ENCODE measurements around the gene SNRPF.

SNRPF gene

DNA sequence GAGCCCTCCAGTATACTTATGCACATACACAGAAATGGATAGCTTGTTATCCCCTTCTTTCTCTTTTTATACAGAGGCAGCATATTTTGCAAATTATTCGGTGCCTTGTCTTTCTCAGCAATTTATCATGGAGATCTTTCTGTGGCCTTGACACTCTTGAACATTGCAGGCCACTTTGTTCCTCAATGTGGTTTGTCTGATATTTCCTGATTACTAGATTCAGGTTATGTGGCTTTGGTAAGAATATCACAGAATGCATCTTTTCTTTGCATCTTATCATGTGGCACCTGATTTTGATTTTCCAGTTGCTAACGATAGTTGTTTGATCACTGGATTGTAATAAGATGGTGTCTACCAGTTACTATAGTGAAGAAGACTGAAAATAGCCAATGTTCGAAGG is 7.1 kb upstream of the SNRPF start:
- Histone ChIP-seq H3K27me3 (peaks cover 92% of the 10 kb centered on the region), H3K27ac (no peak overlapping the region), H3K4me3 (ENCODE audit: low read depth in 1 of 2, low read length in 1 of 2) (no peak overlapping the region), H3K36me3 (no peaks in the 10 kb centered on the region), H3K9me3 (no peaks in the 10 kb centered on the region), H3K4me1 (ENCODE audit: control insufficient read depth in 1 of 2, insufficient read depth in 1 of 2, low read depth in 1 of 2, low read length in 1 of 2) (no peaks in the 10 kb centered on the region)
- TF ChIP-seq, protein P1, sequence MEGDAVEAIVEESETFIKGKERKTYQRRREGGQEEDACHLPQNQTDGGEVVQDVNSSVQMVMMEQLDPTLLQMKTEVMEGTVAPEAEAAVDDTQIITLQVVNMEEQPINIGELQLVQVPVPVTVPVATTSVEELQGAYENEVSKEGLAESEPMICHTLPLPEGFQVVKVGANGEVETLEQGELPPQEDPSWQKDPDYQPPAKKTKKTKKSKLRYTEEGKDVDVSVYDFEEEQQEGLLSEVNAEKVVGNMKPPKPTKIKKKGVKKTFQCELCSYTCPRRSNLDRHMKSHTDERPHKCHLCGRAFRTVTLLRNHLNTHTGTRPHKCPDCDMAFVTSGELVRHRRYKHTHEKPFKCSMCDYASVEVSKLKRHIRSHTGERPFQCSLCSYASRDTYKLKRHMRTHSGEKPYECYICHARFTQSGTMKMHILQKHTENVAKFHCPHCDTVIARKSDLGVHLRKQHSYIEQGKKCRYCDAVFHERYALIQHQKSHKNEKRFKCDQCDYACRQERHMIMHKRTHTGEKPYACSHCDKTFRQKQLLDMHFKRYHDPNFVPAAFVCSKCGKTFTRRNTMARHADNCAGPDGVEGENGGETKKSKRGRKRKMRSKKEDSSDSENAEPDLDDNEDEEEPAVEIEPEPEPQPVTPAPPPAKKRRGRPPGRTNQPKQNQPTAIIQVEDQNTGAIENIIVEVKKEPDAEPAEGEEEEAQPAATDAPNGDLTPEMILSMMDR (IDR thresholded peaks at IDR 0.05): no peak

DNA sequence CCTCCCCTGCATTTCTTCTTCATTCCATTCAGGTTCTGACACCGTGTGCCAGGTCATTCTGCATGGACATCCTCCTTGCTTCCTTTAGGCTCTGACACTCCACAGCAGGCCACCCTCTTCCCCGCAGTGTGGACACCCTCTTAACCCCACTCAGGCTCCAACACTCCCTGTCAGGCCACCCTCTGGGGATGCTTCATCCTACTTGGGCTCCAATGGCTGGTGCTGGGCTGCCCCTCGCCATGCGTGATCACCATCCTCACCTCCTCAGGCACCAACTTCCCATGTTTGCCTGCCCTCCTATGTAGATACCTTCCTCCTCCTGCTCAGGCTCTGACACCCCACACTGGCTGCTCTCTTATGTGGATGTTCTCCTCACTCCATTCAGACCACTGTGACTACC is 6.6 kb upstream of the SNRPF start:
- Histone ChIP-seq H3K4me1 (ENCODE audit: control insufficient read depth in 1 of 2, insufficient read depth in 1 of 2, low read depth in 1 of 2, low read length in 1 of 2) (no peaks in the 10 kb centered on the region), H3K27ac (no peak overlapping the region), H3K4me3 (ENCODE audit: low read depth in 1 of 2, low read length in 1 of 2) (no peak overlapping the region), H3K9me3 (no peaks in the 10 kb centered on the region), H3K36me3 (no peaks in the 10 kb centered on the region), H3K27me3 (peaks cover 92% of the 10 kb centered on the region)
- TF ChIP-seq, protein P1 (IDR thresholded peaks at IDR 0.05): no peak

DNA sequence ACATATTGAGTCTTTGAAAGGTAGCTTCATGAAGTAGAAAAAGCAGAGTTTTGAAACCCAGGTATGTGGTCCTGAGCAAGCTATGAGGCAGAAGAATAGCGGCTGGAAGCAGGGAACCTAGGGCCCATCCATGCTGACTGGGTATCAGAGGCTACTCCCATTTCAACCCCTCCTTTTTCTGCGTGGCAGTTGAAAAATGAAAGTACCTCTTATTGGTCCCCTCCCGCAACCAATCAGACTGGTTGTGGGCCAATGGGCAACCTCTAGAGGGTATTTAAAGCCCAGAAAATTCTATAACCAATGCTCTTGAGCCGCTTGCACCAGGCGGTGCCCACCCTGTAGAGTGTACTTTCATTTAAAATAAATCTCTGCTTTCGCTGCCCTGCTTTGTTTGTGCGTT is 1.6 kb upstream of the SNRPF start:
- H3K4me3 ChIP-seq (ENCODE audit: low read depth in 1 of 2, low read length in 1 of 2): no peak overlapping the region
- H3K27ac ChIP-seq: no peak overlapping the region
- no peaks in the 10 kb centered on the region for H3K9me3 ChIP-seq
- TF ChIP-seq, protein P1 (IDR thresholded peaks at IDR 0.05): no peak
- H3K36me3 ChIP-seq: peaks cover 4% of the 10 kb centered on the region
- peaks cover 23 to 26% of the 10 kb centered on the region in 2 experiments for H3K4me1 ChIP-seq (ENCODE audit: control insufficient read depth in 1 of 2, insufficient read depth in 1 of 2, low read depth in 1 of 2, low read length in 1 of 2)
- peaks cover 61% of the 10 kb centered on the region for H3K27me3 ChIP-seq

DNA sequence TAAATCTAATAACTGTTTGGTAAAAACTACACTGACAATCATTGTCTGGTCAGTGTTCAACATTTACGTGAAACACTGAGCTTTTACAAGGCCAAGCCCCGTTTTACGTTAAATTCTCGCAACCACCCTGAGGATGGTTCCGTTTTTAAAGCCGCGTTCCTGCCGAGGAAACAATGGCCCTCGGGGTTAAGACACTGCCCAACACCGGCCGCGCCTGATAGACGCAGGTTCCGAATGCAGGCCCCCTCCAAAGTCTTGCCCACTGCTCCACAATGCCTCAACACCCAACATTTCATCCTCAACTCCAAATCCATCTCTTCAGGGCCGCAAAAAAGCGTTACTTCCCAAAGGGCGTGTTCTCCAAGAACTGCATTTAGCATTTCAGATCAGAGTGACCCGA is 953 bp upstream of the SNRPF start:
- peaks cover 54% of the 10 kb centered on the region for H3K27me3 ChIP-seq
- TF ChIP-seq, protein P1 (IDR thresholded peaks at IDR 0.05): no peak
- peaks cover 6% of the 10 kb centered on the region for H3K36me3 ChIP-seq
- peaks cover 23 to 26% of the 10 kb centered on the region in 2 experiments for H3K4me1 ChIP-seq (ENCODE audit: control insufficient read depth in 1 of 2, insufficient read depth in 1 of 2, low read depth in 1 of 2, low read length in 1 of 2)
- peak overlapping the region; percentile 77 to 83 for H3K4me3 ChIP-seq (ENCODE audit: low read depth in 1 of 2, low read length in 1 of 2)
- no peaks in the 10 kb centered on the region for H3K9me3 ChIP-seq
- H3K27ac ChIP-seq: no peak overlapping the region

DNA sequence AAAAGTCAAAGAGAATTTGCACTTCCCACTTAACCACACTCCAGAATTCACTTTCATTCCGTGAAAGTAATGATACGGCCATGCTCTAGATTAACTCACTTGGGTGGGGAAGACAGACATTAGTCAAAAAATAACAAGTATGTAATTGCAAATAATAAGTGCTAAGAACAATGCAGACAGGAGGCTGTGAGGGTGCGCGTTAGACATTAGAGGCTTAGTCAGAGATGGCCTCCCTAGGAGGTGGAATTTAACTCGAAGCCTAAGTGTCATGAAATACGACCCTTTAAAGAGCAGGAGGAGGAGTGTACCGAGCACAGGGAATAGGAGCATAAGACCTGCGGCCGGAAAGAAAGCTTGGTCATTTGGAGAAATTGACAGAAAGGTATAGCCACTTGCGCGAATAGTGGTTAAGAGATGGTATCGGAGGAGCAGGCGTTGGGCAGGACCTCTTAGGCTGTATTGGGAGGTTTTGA is 628 bp downstream of the SNRPF start:
- peaks cover 6% of the 10 kb centered on the region for H3K36me3 ChIP-seq
- H3K27ac ChIP-seq: peak overlapping the region; percentile 76
- TF ChIP-seq, protein P1 (IDR thresholded peaks at IDR 0.05): no peak
- peaks cover 38% of the 10 kb centered on the region for H3K27me3 ChIP-seq
- peak overlapping the region; percentile 77 to 83 for H3K4me3 ChIP-seq (ENCODE audit: low read depth in 1 of 2, low read length in 1 of 2)
- H3K9me3 ChIP-seq: no peaks in the 10 kb centered on the region
- peaks cover 23 to 26% of the 10 kb centered on the region in 2 experiments for H3K4me1 ChIP-seq (ENCODE audit: control insufficient read depth in 1 of 2, insufficient read depth in 1 of 2, low read depth in 1 of 2, low read length in 1 of 2)

Measured in neutrophil (primary cell).